HepG2 (cell line): Measurements from ENCODE around the gene ZMPSTE24. TPM values are rescaled to one million over a fixed set of nuclear protein-coding genes. Genes with fewer than 3 reads are reported as not detected.

ENCODE experiments used
- ATAC-seq: fragments of 200-7000 bp; cut with Tn5 transposase; 3 replicates; pipeline ENCODE4 v1.9.1; 2020; ENCODE audit warnings: mild to moderate bottlenecking, moderate library complexity
- BruUV-seq: library from RNA; stranded (reverse); fragments of 400-500 nt; replicated peaks from 2 replicates; lab custom pipeline; 2021; lab: Mats Ljungman, UMichigan
- CTCF ChIA-PET: fragments of 300-600 bp; formaldehyde crosslinking; extraction: SDS; loops from one replicate; lab custom pipeline; 2021; ENCODE audit warnings: low total read pairs, inconsistent platforms, low intra/inter-chr PET ratio; lab: Yijun Ruan, JAX
- POLR2A ChIA-PET: fragments of 350-600 bp; sonication (Branson Sonifier 250); formaldehyde crosslinking; loops from one replicate; lab custom pipeline; 2020; ENCODE audit warnings: antibody characterized with exemption, inconsistent platforms; lab: Yijun Ruan, JAX
- DNase-seq: peaks from one replicate; pipeline ENCODE4 v3.0.0-alpha.2; 2015; ENCODE audit warnings: low spot score
- FAIRE-seq: peaks from 3 replicates; lab custom pipeline; 2011; peaks lifted over from hg19 to GRCh38; lab: Jason Lieb, UNC
- H2AFZ ChIP-seq: one replicate; pipeline ENCODE4 v1.6.1; 2011; ENCODE audit warnings: low read length, inconsistent platforms
- H3K27ac ChIP-seq: fragments of 300-600 bp; 3 replicates; pipeline ENCODE4 v1.8.0; 2011; ENCODE audit warnings: mixed run types, mild to moderate bottlenecking, mixed read lengths, low read length, inconsistent platforms; ENCODE audit not compliant: insufficient read depth; ENCODE audit errors: extremely low read length
- H3K27me3 ChIP-seq, 2 experiments: fragments of 200-600 bp in 1 of 2; 2 replicates in 1 of 2; 3 replicates in 1 of 2; pipeline versions ENCODE4 v1.6.0 to v1.8.0; 2011; ENCODE audit warnings: low read length in 2 of 2, mild to moderate bottlenecking in 2 of 2, moderate library complexity in 2 of 2, inconsistent platforms in 1 of 2; ENCODE audit not compliant: insufficient read depth in 2 of 2, control insufficient read depth in 1 of 2
- H3K36me3 ChIP-seq, 2 experiments: fragments of 200-600 bp in 1 of 2; replicated peaks in 1 of 2; 2 replicates in 1 of 2; 3 replicates in 1 of 2; pipeline versions ENCODE4 v1.5.1 to v1.8.0; 2011; ENCODE audit warnings: low read length in 2 of 2, inconsistent platforms in 1 of 2; ENCODE audit not compliant: insufficient read depth in 2 of 2, control insufficient read depth in 1 of 2
- H3K4me1 ChIP-seq: 2 replicates; pipeline ENCODE4 v1.5.1; 2012; ENCODE audit warnings: low read length, inconsistent platforms; ENCODE audit not compliant: insufficient read depth
- H3K4me2 ChIP-seq: 2 replicates; pipeline ENCODE4 v1.6.0; 2011; ENCODE audit warnings: low read depth, low read length, inconsistent platforms
- H3K4me3 ChIP-seq, 3 experiments: fragments of 200-600 bp in 1 of 3; sonication (generic), shearing (Covaris generic) in 1 of 3; replicated peaks in 1 of 3; 2 replicates each; pipeline ENCODE4 v1.5.1; 2011 to 2016; ENCODE audit warnings: low read length in 3 of 3, inconsistent platforms in 2 of 3, low read depth in 2 of 3, mild to moderate bottlenecking in 2 of 3, control low read depth in 1 of 3, mixed read lengths in 1 of 3; ENCODE audit not compliant: insufficient read depth in 1 of 3
- H3K79me2 ChIP-seq: one replicate; pipeline ENCODE4 v1.6.1; 2011; ENCODE audit warnings: low read length, inconsistent platforms; ENCODE audit not compliant: insufficient read depth
- H3K9ac ChIP-seq: 2 replicates; pipeline ENCODE4 v1.6.0; 2011; ENCODE audit warnings: mild to moderate bottlenecking, low read depth, low read length, inconsistent platforms; ENCODE audit not compliant: insufficient read depth
- H3K9me3 ChIP-seq: 2 replicates; pipeline ENCODE4 v1.5.1; 2012; ENCODE audit warnings: mild to moderate bottlenecking, low read length
- H4K20me1 ChIP-seq: 2 replicates; pipeline ENCODE4 v1.6.0; 2011; ENCODE audit warnings: inconsistent platforms, mild to moderate bottlenecking, low read length, moderate library complexity; ENCODE audit not compliant: insufficient read depth
- ARNT ChIP-seq: fragments of 450-650 bp; IDR thresholded peaks from 2 replicates; pipeline ENCODE4 v1.6.1; 2017
- CBX1 ChIP-seq: IDR thresholded peaks from one replicate; pipeline ENCODE4 v1.6.1; 2016; ENCODE audit warnings: antibody characterized with exemption, low read depth
- CHD4 ChIP-seq: fragments of 200-600 bp; sonication (generic); IDR thresholded peaks from 2 replicates; pipeline ENCODE4 v1.7.0; 2017; ENCODE audit warnings: mild to moderate bottlenecking, low read length, borderline replicate concordance
- GRHL1 ChIP-seq: sonication (generic); formaldehyde crosslinking; conservative IDR thresholded peaks from 2 replicates; pipeline ENCODE4 v1.8.0; 2022; ENCODE audit warnings: missing genetic modification reagents
- GTF3A ChIP-seq: sonication (generic); formaldehyde crosslinking; conservative IDR thresholded peaks from 2 replicates; pipeline ENCODE4 v1.4.0; 2020; ENCODE audit warnings: mild to moderate bottlenecking, missing genetic modification reagents
- HNRNPH1 ChIP-seq: fragments of 200-400 bp; formaldehyde crosslinking; optimal IDR thresholded peaks from 2 replicates; pipeline ENCODE3; 2017; ENCODE audit warnings: mild to moderate bottlenecking, low read depth, low read length
- KLF16 ChIP-seq, 2 experiments: sonication (generic) in 1 of 2; formaldehyde crosslinking in 1 of 2; IDR thresholded peaks; 2 replicates each; pipeline versions ENCODE4 v1.6.1 to v1.8.0; 2016 to 2023; ENCODE audit warnings: missing genetic modification reagents in 2 of 2, missing compliant biosample characterization in 1 of 2
- MED1 ChIP-seq: sonication (generic); formaldehyde crosslinking; IDR thresholded peaks from 2 replicates; pipeline ENCODE4 v1.4.0; 2020; ENCODE audit warnings: missing genetic modification reagents
- NCOA5 ChIP-seq: sonication (generic); formaldehyde crosslinking; IDR thresholded peaks from 2 replicates; pipeline ENCODE4 v1.4.0; 2020; ENCODE audit warnings: missing genetic modification reagents
- RXRA ChIP-seq: sonication (generic); formaldehyde crosslinking; IDR thresholded peaks from 2 replicates; pipeline ENCODE4 v1.5.1; 2020; ENCODE audit warnings: missing genetic modification reagents
- SIX4 ChIP-seq: sonication (generic); formaldehyde crosslinking; IDR thresholded peaks from 2 replicates; pipeline ENCODE4 v1.4.0; 2020; ENCODE audit warnings: missing genetic modification reagents
- TBL1XR1 ChIP-seq: fragments of 150-350 bp; IDR thresholded peaks from 2 replicates; pipeline ENCODE4 v1.6.1; 2014; ENCODE audit warnings: borderline replicate concordance, low read length; ENCODE audit not compliant: partially characterized antibody
- TGIF2 ChIP-seq: IDR thresholded peaks from 2 replicates; pipeline ENCODE4 v1.6.1; 2016; ENCODE audit warnings: control low read depth, missing compliant biosample characterization
- ZNF367 ChIP-seq: sonication (generic); formaldehyde crosslinking; IDR thresholded peaks from 2 replicates; pipeline ENCODE4 v1.4.0; 2020; ENCODE audit warnings: missing genetic modification reagents, borderline replicate concordance
- ZNF432 ChIP-seq: sonication (generic); formaldehyde crosslinking; IDR thresholded peaks from 2 replicates; pipeline ENCODE4 v1.5.0; 2020; ENCODE audit warnings: missing genetic modification reagents, mild to moderate bottlenecking, borderline replicate concordance
- ZNF451 ChIP-seq: sonication (generic); formaldehyde crosslinking; IDR thresholded peaks from 2 replicates; pipeline ENCODE4 v1.5.0; 2020; ENCODE audit warnings: mild to moderate bottlenecking, missing genetic modification reagents
- ZNF558 ChIP-seq: sonication (generic); formaldehyde crosslinking; IDR thresholded peaks from 2 replicates; pipeline ENCODE4 v1.9.0; 2022; ENCODE audit warnings: mild to moderate bottlenecking, missing genetic modification reagents, borderline replicate concordance
- WGBS: methylation state at CpG from one replicate; pipeline ENCODE4 v1.1.6; 2017; ENCODE audit warnings: low lambda C conversion rate; 5-methylcytosine and 5-hydroxymethylcytosine counted together
- in situ Hi-C: cut with HindIII; loops from 2 replicates; pipeline ENCODE4 v1.10.0; 2017; ENCODE audit warnings: low pct_unique_long_range_greater_than_20kb; ENCODE audit not compliant: extremely low pct_ligation_motif_present
- intact Hi-C: fragments of 100-400 bp; cut with micrococcal nuclease; formaldehyde crosslinking; loops from one replicate; pipeline ENCODE4 v1.10.0; 2022; ENCODE audit not compliant: unreplicated experiment
- polyA plus RNA-seq, 8 experiments: library from polyadenylated mRNA; depleted of rRNA in 3 of 8; stranded (reverse) in 7 of 8; unstranded in 1 of 8; fragments of >200 nt; fragmentation: Illumina TruSeq in 4 of 8; extraction: Trizol in 4 of 8; gene quantifications; 2 replicates each; pipeline versions ENCODE4 v1.2.1 to v1.2.3, GENCODE V29; 2011 to 2016; ENCODE audit warnings: low read depth in 4 of 8, missing spikeins in 1 of 8, mixed read lengths in 1 of 8; ENCODE audit not compliant: insufficient read depth in 1 of 8
- total RNA-seq, 5 experiments: library from RNA; depleted of rRNA; stranded (reverse); fragments of >200 nt; fragmentation: Illumina TruSeq; extraction: Trizol; gene quantifications; 2 replicates each; pipeline ENCODE4 v1.2.3, GENCODE V29; 2016; ENCODE audit warnings: low read depth in 1 of 5
- TF ChIP-seq, protein P1 (sequence below): sonication (generic); formaldehyde crosslinking; IDR thresholded peaks from 2 replicates; pipeline ENCODE4 v1.8.1; 2023; ENCODE audit warnings: mild to moderate bottlenecking, missing genetic modification reagents

The ZMPSTE24 gene
- total and polyA plus RNA-seq, 2 of the 13 experiments (the other 11 are each of a cell fraction or from before 2014, with no cell fraction given), result 13.6 to 60.2 TPM

DNA sequence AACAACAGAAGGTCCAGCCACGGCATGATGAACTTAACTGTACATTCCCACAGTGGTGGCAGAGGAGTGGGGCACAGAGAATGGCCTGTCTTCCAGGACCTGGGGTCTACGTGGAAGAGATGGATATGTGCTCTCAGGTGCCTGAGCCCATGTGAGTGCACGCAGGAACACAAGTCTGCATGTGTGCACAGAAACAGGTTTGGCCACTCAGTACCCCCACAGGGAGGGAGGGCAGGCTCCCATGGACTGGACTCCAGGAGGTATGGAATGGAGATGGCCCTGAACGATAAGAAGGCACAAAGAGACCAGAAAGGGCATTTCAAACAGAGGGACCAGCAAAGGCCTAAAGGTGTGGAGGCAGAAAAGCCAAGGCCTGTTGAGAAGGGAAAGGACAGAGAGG is 48.3 kb downstream of the ZMPSTE24 start:
- no peaks in the 10 kb centered on the region for H3K27me3 ChIP-seq
- no peak for TF ChIP-seq RXRA
- TF ChIP-seq GTF3A (CRISPR knock-in tag), result no peak

GRCh38 chr1:40307186-40307585 is 49.1 kb downstream of the ZMPSTE24 start:
- intact Hi-C loops, result no loop called here
- BruUV-seq, result no TSS peak
- Histone ChIP-seq H3K9me3 (no peaks in the 10 kb centered on the region), H3K27me3 (no peaks in the 10 kb centered on the region), H3K79me2 (no peaks in the 10 kb centered on the region), H3K36me3 (peaks cover 1 to 12% of the 10 kb centered on the region in 2 experiments; a peak in 1 of 5 replicates), H3K4me2 (no peak overlapping the region), H3K4me1 (0 out of 2 replicates have a peak, but pooled peaks cover 1% of the 10 kb centered on the region), H3K27ac (no peak overlapping the region), H2AFZ (no peak overlapping the region), H3K9ac (no peak overlapping the region), H3K4me3 (no peak overlapping the region), H4K20me1 (no peaks in the 10 kb centered on the region)
- no peak for ATAC-seq
- 84% methylated on average over 3 of the region's 6 CpGs for WGBS
- CTCF ChIA-PET, result no interaction called here
- TF ChIP-seq CBX1 (no peak), GRHL1 (CRISPR knock-in tag) (no peak), ARNT (no peak), SIX4 (CRISPR knock-in tag) (no peak), TGIF2 (CRISPR knock-in tag) (no peak), HNRNPH1 (no peak), ZNF451 (CRISPR knock-in tag) (no peak), NCOA5 (CRISPR knock-in tag) (no peak), KLF16 (CRISPR knock-in tag; IDR thresholded peaks at IDR 0.05) (no peak), MED1 (no peak), ZNF558 (CRISPR knock-in tag) (no peak), TBL1XR1 (no peak), CHD4 (no peak), ZNF432 (CRISPR knock-in tag) (no peak), ZNF367 (no peak)
- TF ChIP-seq, protein P1, sequence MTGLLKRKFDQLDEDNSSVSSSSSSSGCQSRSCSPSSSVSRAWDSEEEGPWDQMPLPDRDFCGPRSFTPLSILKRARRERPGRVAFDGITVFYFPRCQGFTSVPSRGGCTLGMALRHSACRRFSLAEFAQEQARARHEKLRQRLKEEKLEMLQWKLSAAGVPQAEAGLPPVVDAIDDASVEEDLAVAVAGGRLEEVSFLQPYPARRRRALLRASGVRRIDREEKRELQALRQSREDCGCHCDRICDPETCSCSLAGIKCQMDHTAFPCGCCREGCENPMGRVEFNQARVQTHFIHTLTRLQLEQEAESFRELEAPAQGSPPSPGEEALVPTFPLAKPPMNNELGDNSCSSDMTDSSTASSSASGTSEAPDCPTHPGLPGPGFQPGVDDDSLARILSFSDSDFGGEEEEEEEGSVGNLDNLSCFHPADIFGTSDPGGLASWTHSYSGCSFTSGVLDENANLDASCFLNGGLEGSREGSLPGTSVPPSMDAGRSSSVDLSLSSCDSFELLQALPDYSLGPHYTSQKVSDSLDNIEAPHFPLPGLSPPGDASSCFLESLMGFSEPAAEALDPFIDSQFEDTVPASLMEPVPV (CRISPR knock-in tag), result no peak
- no peak for DNase-seq
- FAIRE-seq, result no peak
- POLR2A ChIA-PET, result no interaction called here
- in situ Hi-C loops, result no loop called here

More for the DNA sequence above, 48.3 kb downstream of the ZMPSTE24 start:
- no TSS peak for BruUV-seq
- no peak overlapping the region for H3K27ac ChIP-seq
- DNase-seq (no peak), ATAC-seq (no peak), FAIRE-seq (no peak)
- no peak overlapping the region for H2AFZ ChIP-seq
- CTCF ChIA-PET, result no interaction called here
- no peaks in the 10 kb centered on the region for H3K9me3 ChIP-seq
- H3K9ac ChIP-seq, result no peak overlapping the region
- WGBS, result 94% methylated on average over 4 of the region's 4 CpGs
- in situ Hi-C loops, result no loop called here
- no peak overlapping the region for H3K4me2 ChIP-seq
- H4K20me1 ChIP-seq, result no peaks in the 10 kb centered on the region
- H3K79me2 ChIP-seq, result no peaks in the 10 kb centered on the region
- peaks cover 3 to 12% of the 10 kb centered on the region in 2 experiments; a peak in 3 of 5 replicates for H3K36me3 ChIP-seq
- POLR2A ChIA-PET, result interaction anchor here (1.8 kb wide), 1 partner anchor 8 kb away, joined by 4 read pairs; no protein-coding TSS in a partner anchor
- H3K4me1 ChIP-seq, result no peaks in the 10 kb centered on the region
- H3K4me3 ChIP-seq, result no peak overlapping the region
- intact Hi-C loops, result no loop called here
